Measurements from ENCODE around the gene RNF128. TPM values are rescaled to one million over a fixed set of nuclear protein-coding genes. Genes with fewer than 3 reads are reported as not detected.
A peak's percentile ranks its signal among the peaks of the same experiment; 100 is the strongest.
"Not testable (repeated sequence)": the region's sequence is repeated elsewhere in the genome, so short reads cannot be mapped to it uniquely, and the experiment has no call there.

The RNF128 gene
- total RNA-seq, 1 experiment from 2014 or later, result not detected

GRCh38 chrX:106780664-106781377 lies 54.3 kb downstream of the RNF128 start:
- no peak for DNase-seq (ENCODE audit: low read depth in 1 of 2, low spot score in 2 of 2)
- Histone ChIP-seq H3K4me3 (no peak overlapping the region), H3K4me1 (replicated peaks) (no peaks in the 10 kb centered on the region), H3K36me3 (no peaks in the 10 kb centered on the region), H3K9me3 (replicated peaks) (no peaks in the 10 kb centered on the region), H3K27me3 (replicated peaks) (no peaks in the 10 kb centered on the region), H3K27ac (no peak overlapping the region)

GRCh38 chrX:106783716-106784115 lies 57.2 kb downstream of the RNF128 start:
- Histone ChIP-seq H3K9me3 (replicated peaks) (no peaks in the 10 kb centered on the region), H3K4me3 (no peak overlapping the region), H3K4me1 (replicated peaks) (no peaks in the 10 kb centered on the region), H3K27ac (no peak overlapping the region), H3K27me3 (replicated peaks) (no peaks in the 10 kb centered on the region), H3K36me3 (no peaks in the 10 kb centered on the region)
- DNase-seq (ENCODE audit: low read depth in 1 of 2, low spot score in 2 of 2), result no peak

- DNase-seq (ENCODE audit: low read depth in 1 of 2, low spot score in 2 of 2), result no peak
- H3K9me3 ChIP-seq (replicated peaks), result no peaks in the 10 kb centered on the region
- H3K27ac ChIP-seq, result no peak overlapping the region
- H3K27me3 ChIP-seq (replicated peaks), result no peaks in the 10 kb centered on the region
- H3K4me1 ChIP-seq (replicated peaks), result no peaks in the 10 kb centered on the region
- H3K4me3 ChIP-seq, result no peak overlapping the region
- H3K36me3 ChIP-seq, result no peaks in the 10 kb centered on the region
Observed at GRCh38 chrX:106791495-106791894, 65.0 kb downstream of the RNF128 start.

DNA sequence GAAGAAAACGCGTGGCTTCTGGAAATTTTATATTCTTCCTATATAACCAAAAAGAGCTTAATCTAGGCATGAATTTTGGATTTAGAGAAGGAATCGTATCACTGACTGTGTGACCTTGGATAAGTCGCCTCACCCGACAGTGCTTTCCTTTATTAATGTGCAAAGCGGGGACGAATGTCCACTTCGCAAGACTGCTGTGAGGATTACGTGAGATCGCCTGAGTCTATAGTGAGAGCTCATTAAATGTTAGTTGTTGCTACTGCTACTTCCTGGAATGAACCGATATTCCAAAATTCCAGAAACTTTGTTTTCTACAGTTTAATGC lies 75.5 kb downstream of the RNF128 start:
- H3K27me3 ChIP-seq (replicated peaks), result no peaks in the 10 kb centered on the region
- H3K27ac ChIP-seq, result no peak overlapping the region
- no peaks in the 10 kb centered on the region for H3K36me3 ChIP-seq
- no peaks in the 10 kb centered on the region for H3K4me1 ChIP-seq (replicated peaks)
- peak overlapping the region; percentile 49 for H3K4me3 ChIP-seq
- no peaks in the 10 kb centered on the region for H3K9me3 ChIP-seq (replicated peaks)
- no peak for DNase-seq (ENCODE audit: low read depth in 1 of 2, low spot score in 2 of 2)

DNA sequence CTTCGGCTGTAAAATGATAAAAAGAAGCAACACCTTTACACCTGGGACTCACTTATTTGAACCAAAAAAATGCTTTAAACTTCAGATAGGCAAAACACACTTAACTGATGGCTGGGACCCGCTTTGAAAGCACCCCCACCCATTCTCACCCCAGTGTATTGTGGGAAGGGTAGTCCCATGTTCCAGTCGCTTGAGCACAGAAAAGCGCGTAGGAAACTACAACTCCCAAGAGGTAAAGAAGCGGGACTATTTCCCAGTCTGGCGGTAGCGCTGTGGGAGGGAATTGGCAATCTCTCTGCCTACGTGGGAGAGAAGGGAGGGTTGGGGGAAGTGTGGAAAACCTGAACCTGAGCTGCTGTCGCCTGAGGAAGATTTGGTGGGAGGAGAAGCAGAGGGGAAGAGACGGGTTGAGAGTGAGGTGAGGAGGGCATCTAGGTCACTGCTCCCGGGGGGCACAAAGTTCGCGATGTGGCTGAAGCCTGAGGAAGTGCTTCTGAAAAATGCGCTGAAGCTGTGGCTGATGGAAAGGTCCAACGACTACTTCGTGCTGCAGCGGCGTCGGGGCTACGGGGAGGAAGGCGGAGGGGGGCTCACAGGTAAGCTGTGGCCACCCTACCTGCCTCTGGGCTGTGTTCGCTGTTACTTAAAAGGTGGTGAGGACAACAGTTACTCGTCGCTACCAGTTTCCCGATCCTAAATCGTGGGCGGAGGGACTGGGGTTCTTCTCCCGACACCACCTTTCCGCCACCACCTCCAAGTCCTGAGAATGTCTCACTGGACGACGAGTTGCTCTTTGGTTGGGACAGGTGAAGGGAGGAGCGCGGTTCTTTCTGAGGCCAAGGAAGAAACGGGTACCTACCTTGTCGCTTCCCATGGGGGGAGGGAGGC lies 76.1 kb downstream of the RNF128 start, which contains the start of gene TBC1D8B:
Gene TBC1D8B, plus strand, starts transcription at position 286 of the 888 bp plus-strand sequence. Its CDS starts 181 bp downstream, at position 467.
- no peaks in the 10 kb centered on the region for H3K4me1 ChIP-seq (replicated peaks)
- no peak within 1 kb of the TSS for H3K27ac ChIP-seq
- H3K27me3 ChIP-seq (replicated peaks), result no peaks in the 10 kb centered on the region
- no peaks in the 10 kb centered on the region for H3K9me3 ChIP-seq (replicated peaks)
- peak within 1 kb of the TSS; percentile 49 for H3K4me3 ChIP-seq
- H3K36me3 ChIP-seq, result no peaks in the 10 kb centered on the region
- DNase-seq (ENCODE audit: low read depth in 1 of 2, low spot score in 2 of 2), result peak; percentile 71 to 73

GRCh38 chrX:106811131-106811910 lies 84.8 kb downstream of the RNF128 start:
- Histone ChIP-seq H3K4me3 (no peak overlapping the region), H3K36me3 (no peaks in the 10 kb centered on the region), H3K27ac (no peak overlapping the region), H3K4me1 (replicated peaks) (no peaks in the 10 kb centered on the region), H3K9me3 (replicated peaks) (no peaks in the 10 kb centered on the region), H3K27me3 (replicated peaks) (no peaks in the 10 kb centered on the region)
- DNase-seq (ENCODE audit: low read depth in 1 of 2, low spot score in 2 of 2), result peak in 1 of 2 experiments; percentile 39

- H3K9me3 ChIP-seq (replicated peaks); H3K36me3 ChIP-seq; H3K4me1 ChIP-seq (replicated peaks); H3K27ac ChIP-seq; H3K27me3 ChIP-seq (replicated peaks); H3K4me3 ChIP-seq: not testable (repeated sequence)
- peak in 1 of 2 experiments; percentile 36 for DNase-seq (ENCODE audit: low read depth in 1 of 2, low spot score in 2 of 2)
Observed at GRCh38 chrX:106812930-106813329, 86.4 kb downstream of the RNF128 start.

GRCh38 chrX:106814093-106814492 lies 87.6 kb downstream of the RNF128 start:
- not testable (repeated sequence) for H3K27ac ChIP-seq; H3K27me3 ChIP-seq (replicated peaks); H3K36me3 ChIP-seq; H3K4me1 ChIP-seq (replicated peaks); H3K4me3 ChIP-seq; H3K9me3 ChIP-seq (replicated peaks); DNase-seq (ENCODE audit: low read depth in 1 of 2, low spot score in 2 of 2)

Other genes with a start within 250 kb of the RNF128 start
- gene RADX, start 114.7 kb upstream of the RNF128 start, total RNA-seq (2014; rRNA removed; shearing (Covaris generic)), result 0.61 and 0.85 TPM in 2 replicates
- gene TBC1D8B, start 76.0 kb downstream of the RNF128 start, total RNA-seq (2014; rRNA removed; shearing (Covaris generic)), result 0.66 and 2.1 TPM in 2 replicates
- gene RIPPLY1, start 176.6 kb downstream of the RNF128 start, total RNA-seq (2014; rRNA removed; shearing (Covaris generic)), result not detected in 2 replicates
- 0.11 TPM in 1 of 2 replicates, not detected in the other for gene CLDN2, start 193.7 kb downstream of the RNF128 start, total RNA-seq (2014; rRNA removed; shearing (Covaris generic))